Left renal pelvis (tissue), 4 donors: ENCODE results near the gene C10orf105. TPM values are rescaled to one million over a fixed set of nuclear protein-coding genes. Genes with fewer than 3 reads are reported as not detected.

Source experiments
- DNase-seq, 4 donors: peaks; one replicate each; pipeline ENCODE4 v3.0.0-alpha.2; 2013; ENCODE audit warnings: low read depth in 4 of 4, low spot score in 3 of 4
- polyA plus RNA-seq, 4 donors: library from polyadenylated mRNA; unstranded; fragments of 120-200 nt; gene quantifications; one replicate each; pipeline ENCODE4 v1.2.1, GENCODE V29; 2013; ENCODE audit not compliant: insufficient read length in 4 of 4

The C10orf105 gene
- polyA plus RNA-seq, 4 donors: 0.17 to 0.61 (median 0.23) TPM

GRCh38 chr10:71684356-71685173, 35.0 kb downstream of the C10orf105 start:
- no peak for DNase-seq

GRCh38 chr10:71683301-71683700, 36.3 kb downstream of the C10orf105 start:
- no peak for DNase-seq

GRCh38 chr10:71681977-71682376, 37.6 kb downstream of the C10orf105 start:
- no peak for DNase-seq

- DNase-seq: no peak
Observed at GRCh38 chr10:71679425-71679824, 40.2 kb downstream of the C10orf105 start.

- no peak for DNase-seq
Observed at GRCh38 chr10:71678057-71678805, 41.3 kb downstream of the C10orf105 start.

GRCh38 chr10:71677261-71677660, 42.3 kb downstream of the C10orf105 start:
- no peak for DNase-seq

- no peak for DNase-seq
Observed at GRCh38 chr10:71675295-71675970, 44.1 kb downstream of the C10orf105 start.

GRCh38 chr10:71671994-71672946, 47.3 kb downstream of the C10orf105 start:
- DNase-seq: no peak

- DNase-seq: no peak
Observed at GRCh38 chr10:71667387-71667752, 52.2 kb downstream of the C10orf105 start.

GRCh38 chr10:71666639-71667386, 52.8 kb downstream of the C10orf105 start:
- peak in 2 of 4 donors; percentile 21 to 60 for DNase-seq

GRCh38 chr10:71665456-71665855, 54.1 kb downstream of the C10orf105 start:
- DNase-seq: no peak

- DNase-seq: no peak
Observed at GRCh38 chr10:71664585-71664984, 55.0 kb downstream of the C10orf105 start.

- no peak for DNase-seq
Observed at GRCh38 chr10:71663311-71663710, 56.3 kb downstream of the C10orf105 start.

GRCh38 chr10:71661779-71662336, 57.7 kb downstream of the C10orf105 start:
- DNase-seq: no peak

Other genes with a start within 250 kb of the C10orf105 start
- 10 to 100 TPM; 10.3 to 59.0 (median 11.4) TPM for gene VSIR, start 53.7 kb upstream of the C10orf105 start, polyA plus RNA-seq
- gene PSAP, start 131.5 kb upstream of the C10orf105 start, polyA plus RNA-seq: 100 to 1,000 TPM; 769 to 971 (median 841) TPM
- 10 to 100 TPM; 15.9 to 19.9 (median 18.7) TPM for gene CHST3, start 244.6 kb upstream of the C10orf105 start, polyA plus RNA-seq